H9 (cell line): Measurements from ENCODE around the gene DUSP21. TPM values are rescaled to one million over a fixed set of nuclear protein-coding genes. Genes with fewer than 3 reads are reported as not detected.

ENCODE experiments used
- DNase-seq: peaks from one replicate; pipeline ENCODE4 v3.0.0-alpha.2; 2017
- H2AFZ ChIP-seq: one replicate; pipeline ENCODE4 v1.6.1; 2013; ENCODE audit warnings: mild to moderate bottlenecking, low read length, control low read depth, moderate library complexity
- H2AK5ac ChIP-seq: 2 replicates; pipeline ENCODE4 v1.6.1; 2013; ENCODE audit warnings: low read length, control low read depth, mixed read lengths; ENCODE audit not compliant: insufficient read length
- H2BK120ac ChIP-seq: one replicate; pipeline ENCODE4 v1.6.1; 2013; ENCODE audit warnings: low read depth, mild to moderate bottlenecking, low read length, control low read depth, inconsistent platforms; ENCODE audit not compliant: poor library complexity, severe bottlenecking
- H2BK12ac ChIP-seq: 2 replicates; pipeline ENCODE4 v1.6.1; 2013; ENCODE audit warnings: low read length, control low read depth, mixed read lengths, low read depth; ENCODE audit not compliant: insufficient read length
- H2BK15ac ChIP-seq: 2 replicates; pipeline ENCODE4 v1.6.1; 2013; ENCODE audit warnings: low read depth, low read length, control low read depth
- H2BK20ac ChIP-seq: one replicate; pipeline ENCODE4 v1.6.1; 2013; ENCODE audit warnings: low read depth, mild to moderate bottlenecking, low read length, control low read depth, inconsistent platforms; ENCODE audit not compliant: poor library complexity, severe bottlenecking
- H2BK5ac ChIP-seq: 2 replicates; pipeline ENCODE4 v1.6.1; 2013; ENCODE audit warnings: low read length, control low read depth, mixed read lengths; ENCODE audit not compliant: insufficient read length
- H3K14ac ChIP-seq: 2 replicates; pipeline ENCODE4 v1.6.1; 2013; ENCODE audit warnings: low read length, control low read depth; ENCODE audit not compliant: insufficient read depth
- H3K18ac ChIP-seq: 2 replicates; pipeline ENCODE4 v1.6.1; 2013; ENCODE audit warnings: low read depth, mild to moderate bottlenecking, mixed read lengths, low read length, control low read depth; ENCODE audit not compliant: insufficient read length
- H3K23ac ChIP-seq: 2 replicates; pipeline ENCODE4 v1.6.1; 2013; ENCODE audit warnings: low read length, control low read depth, mixed read lengths, low read depth; ENCODE audit not compliant: insufficient read length
- H3K23me2 ChIP-seq: 2 replicates; pipeline ENCODE4 v1.6.1; 2013; ENCODE audit warnings: low read depth, mild to moderate bottlenecking, mixed read lengths, low read length, control low read depth; ENCODE audit not compliant: insufficient read length, poor library complexity, severe bottlenecking
- H3K27ac ChIP-seq: 2 replicates; pipeline ENCODE4 v1.5.1; 2013; ENCODE audit warnings: low read length, control low read depth, mixed read lengths, low read depth; ENCODE audit not compliant: insufficient read length
- H3K27me3 ChIP-seq: 2 replicates; pipeline ENCODE4 v1.6.1; 2013; ENCODE audit warnings: low read length, control low read depth, inconsistent platforms; ENCODE audit not compliant: insufficient read depth
- H3K4ac ChIP-seq: 2 replicates; pipeline ENCODE4 v1.6.1; 2013; ENCODE audit warnings: low read depth, mild to moderate bottlenecking, control low read depth, inconsistent platforms, low read length, moderate library complexity
- H3K4me1 ChIP-seq: 2 replicates; pipeline ENCODE4 v1.6.1; 2013; ENCODE audit warnings: low read length, control low read depth, inconsistent platforms; ENCODE audit not compliant: insufficient read depth
- H3K4me2 ChIP-seq: 2 replicates; pipeline ENCODE4 v1.6.1; 2013; ENCODE audit warnings: low read length, control low read depth, mixed read lengths; ENCODE audit not compliant: insufficient read length, insufficient read depth
- H3K56ac ChIP-seq: 2 replicates; pipeline ENCODE4 v1.6.1; 2013; ENCODE audit warnings: low read depth, mild to moderate bottlenecking, mixed read lengths, low read length, control low read depth; ENCODE audit not compliant: insufficient read length
- H3K79me1 ChIP-seq: 2 replicates; pipeline ENCODE4 v1.6.1; 2013; ENCODE audit warnings: low read depth, mild to moderate bottlenecking, moderate library complexity, low read length, control low read depth, inconsistent platforms; ENCODE audit not compliant: insufficient read depth, poor library complexity, severe bottlenecking
- H3K79me2 ChIP-seq: 2 replicates; pipeline ENCODE4 v1.6.1; 2013; ENCODE audit warnings: low read length, control low read depth, inconsistent platforms; ENCODE audit not compliant: insufficient read depth
- H3K9ac ChIP-seq: 2 replicates; pipeline ENCODE4 v1.6.1; 2013; ENCODE audit warnings: low read length, control low read depth, mixed read lengths; ENCODE audit not compliant: insufficient read length; ENCODE audit errors: extremely low read depth
- H3K9me3 ChIP-seq: one replicate; pipeline ENCODE4 v1.6.1; 2013; ENCODE audit warnings: low read depth, low read length, inconsistent platforms; ENCODE audit not compliant: control insufficient read depth
- H3T11ph ChIP-seq: one replicate; pipeline ENCODE4 v1.6.1; 2013; ENCODE audit warnings: mild to moderate bottlenecking, low read length, control low read depth, inconsistent platforms
- H4K20me1 ChIP-seq: one replicate; pipeline ENCODE4 v1.6.1; 2013; ENCODE audit not compliant: control insufficient read depth, insufficient read length, insufficient read depth
- H4K5ac ChIP-seq: 2 replicates; pipeline ENCODE4 v1.6.1; 2013; ENCODE audit warnings: low read depth, mild to moderate bottlenecking, mixed read lengths, low read length, control low read depth; ENCODE audit not compliant: insufficient read length
- H4K8ac ChIP-seq: replicated peaks from 2 replicates; pipeline ENCODE4 v1.6.1; 2013; ENCODE audit warnings: low read length, control low read depth, mixed read lengths, low read depth; ENCODE audit not compliant: insufficient read length
- H4K91ac ChIP-seq: 2 replicates; pipeline ENCODE4 v1.6.1; 2013; ENCODE audit warnings: low read depth, mild to moderate bottlenecking, moderate library complexity, mixed read lengths, low read length, control low read depth; ENCODE audit not compliant: insufficient read length
- H3K27ac Mint-ChIP-seq, 3 experiments: 2 replicates in 2 of 3; 3 replicates in 1 of 3; pipeline ENCODE4 v1.8.0; 2020 to 2021; ENCODE audit warnings: mixed read lengths in 3 of 3, mild to moderate bottlenecking in 1 of 3, moderate library complexity in 1 of 3
- H3K27me3 Mint-ChIP-seq: 2 replicates; pipeline ENCODE4 v1.8.0; 2021; ENCODE audit warnings: low read depth, mild to moderate bottlenecking, moderate library complexity, mixed read lengths
- H3K36me3 Mint-ChIP-seq, 3 experiments: 2 replicates in 2 of 3; 3 replicates in 1 of 3; pipeline ENCODE4 v1.8.0; 2020 to 2021; ENCODE audit warnings: low read depth in 3 of 3, mixed read lengths in 3 of 3; ENCODE audit not compliant: insufficient read depth in 1 of 3
- H3K4me1 Mint-ChIP-seq, 2 experiments: 2 replicates each; pipeline ENCODE4 v1.8.0; 2020; ENCODE audit warnings: mixed read lengths in 2 of 2
- H3K4me3 Mint-ChIP-seq, 2 experiments: 2 replicates in 1 of 2; 3 replicates in 1 of 2; pipeline ENCODE4 v1.8.0; 2020 to 2021; ENCODE audit warnings: mild to moderate bottlenecking in 2 of 2, mixed read lengths in 2 of 2, moderate library complexity in 1 of 2
- H3K9me3 Mint-ChIP-seq, 2 experiments: 2 replicates in 1 of 2; 3 replicates in 1 of 2; pipeline ENCODE4 v1.8.0; 2020; ENCODE audit warnings: mild to moderate bottlenecking in 2 of 2, mixed read lengths in 2 of 2, moderate library complexity in 1 of 2
- CTCF ChIP-seq: fragments of 200-600 bp; sonication (generic); conservative IDR thresholded peaks from 3 replicates; pipeline ENCODE4 v1.8.0; 2021; ENCODE audit warnings: antibody characterized with exemption, mild to moderate bottlenecking
- total RNA-seq: library from RNA; stranded (reverse); gene quantifications from 2 replicates; pipeline ENCODE4 v1.2.1, GENCODE V29; 2021

Gene DUSP21
- total RNA-seq, 1 experiment from 2014 or later = not detected

GRCh38 chrX:44882635-44883034 is 38.8 kb downstream of the DUSP21 start:
- Mint-ChIP-seq H3K4me3 (no peak overlapping the region), H3K27me3 (no peaks in the 10 kb centered on the region), H3K9me3 (peaks cover 56 to 69% of the 10 kb centered on the region in 2 experiments), H3K27ac (no peak overlapping the region), H3K36me3 (peaks cover 3 to 11% (median 8%) of the 10 kb centered on the region in 3 experiments), H3K4me1 (0 out of 4 replicates have a peak, but pooled peaks cover 0 to 5% of the 10 kb centered on the region in 2 experiments)
- DNase-seq = no peak
- TF ChIP-seq CTCF = no peak
- H3K79me2 ChIP-seq = peaks cover 22% of the 10 kb centered on the region; the same call in 1 of the 2 replicates
- no peak overlapping the region for H2BK12ac ChIP-seq
- H3K23me2 ChIP-seq = no peaks in the 10 kb centered on the region
- no peaks in the 10 kb centered on the region for H4K20me1 ChIP-seq
- H3K4me1 ChIP-seq = no peaks in the 10 kb centered on the region
- no peak overlapping the region for H3K23ac ChIP-seq
- H2BK120ac ChIP-seq = no peak overlapping the region
- no peak overlapping the region for H3K4ac ChIP-seq
- H2AFZ ChIP-seq = no peak overlapping the region
- no peak overlapping the region for H3K27ac ChIP-seq
- peaks cover 8% of the 10 kb centered on the region for H3K9me3 ChIP-seq
- no peak overlapping the region for H2BK20ac ChIP-seq
- H4K5ac ChIP-seq = no peak overlapping the region
- no peak overlapping the region for H4K8ac ChIP-seq
- H2AK5ac ChIP-seq = no peak overlapping the region
- no peak overlapping the region for H2BK5ac ChIP-seq
- no peak overlapping the region for H3K4me2 ChIP-seq
- no peak overlapping the region for H2BK15ac ChIP-seq
- no peaks in the 10 kb centered on the region for H3K79me1 ChIP-seq
- H3K27me3 ChIP-seq = no peaks in the 10 kb centered on the region
- no peak overlapping the region for H3K9ac ChIP-seq
- H3K56ac ChIP-seq = no peak overlapping the region
- no peak overlapping the region for H3T11ph ChIP-seq
- no peak overlapping the region for H3K14ac ChIP-seq
- no peak overlapping the region for H4K91ac ChIP-seq
- no peak overlapping the region for H3K18ac ChIP-seq
